Adipose tissue (tissue), 3 donors: ENCODE data around the gene ADCY4. TPM values are rescaled to one million over a fixed set of nuclear protein-coding genes. Genes with fewer than 3 reads are reported as not detected.

Source experiments
- H3K27ac ChIP-seq: one replicate; pipeline ENCODE4 v1.5.1; 2013; ENCODE audit warnings: low read depth, low read length
- WGBS, 3 donors: extraction: QIAGEN DNeasy Blood & Tissue Kit; methylation state at CpG; one replicate each; pipeline ENCODE4 v1.1.7; 2013; 5-methylcytosine and 5-hydroxymethylcytosine counted together
- polyA plus RNA-seq, 3 donors: library from polyadenylated mRNA; stranded (reverse); fragments of 200-250 nt; gene quantifications; one replicate each; pipeline ENCODE4 v1.2.3, GENCODE V29; 2013
- donor health status: healthy with polysubstance abuse.
- donor health status: Bipolar disorder and iron deficiency.
- donor health status: healthy.

Gene ADCY4
- polyA plus RNA-seq, 3 donors = 8.7 to 107 (median 56.4) TPM

- 6 to 24% (median 18%) methylated on average over 3 of the region's 3 CpGs for WGBS, 3 donors
- no peak overlapping the region for H3K27ac ChIP-seq
These were observed 63.0 kb downstream of the ADCY4 start for GRCh38 chr14:24271834-24272263.

GRCh38 chr14:24271134-24271833 is 63.6 kb downstream of the ADCY4 start, which contains the start of gene RABGGTA:
TSS of gene RABGGTA (minus strand) at chr14:24271597. CDS start at chr14:24271115, 482 bp downstream.
- 0 to 1% (median 1%) methylated on average over 58 to 61 of the region's 61 CpGs for WGBS, 3 donors
- peak within 1 kb of the TSS; percentile 31 for H3K27ac ChIP-seq

GRCh38 chr14:24270537-24271133 is 64.2 kb downstream of the ADCY4 start:
- H3K27ac ChIP-seq = no peak overlapping the region
- 13 to 19% (median 15%) methylated on average over 13 of the region's 13 CpGs for WGBS, 3 donors

GRCh38 chr14:24269910-24270536 is 64.8 kb downstream of the ADCY4 start:
- 94 to 97% (median 95%) methylated on average over 12 to 14 of the region's 14 CpGs for WGBS, 3 donors
- H3K27ac ChIP-seq = no peak overlapping the region

GRCh38 chr14:24269368-24269767 is 65.5 kb downstream of the ADCY4 start:
- WGBS, 3 donors = 94 to 95% (median 95%) methylated on average over 8 of the region's 8 CpGs
- H3K27ac ChIP-seq = no peak overlapping the region

Other genes with a start within 250 kb of the ADCY4 start
- gene PCK2, start 240.8 kb downstream of the ADCY4 start, polyA plus RNA-seq = 10 to 100 TPM; 22.0 to 75.5 (median 29.5) TPM
- 10 to 100 TPM; 27.7 to 65.1 (median 35.6) TPM for gene DCAF11, start 220.3 kb downstream of the ADCY4 start, polyA plus RNA-seq
- 1 to 10 TPM; 1.5 to 1.7 (median 1.6) TPM for gene NRL, start 220.1 kb downstream of the ADCY4 start, polyA plus RNA-seq
- gene FITM1, start 204.4 kb downstream of the ADCY4 start, polyA plus RNA-seq = 1 to 10 TPM in 1 of 3 donors, under 1 TPM in 1, not detected in 1; 0.61 to 4.6 TPM
- gene PSME1, start 198.9 kb downstream of the ADCY4 start, polyA plus RNA-seq = 100 to 1,000 TPM in 2 of 3 donors, 10 to 100 TPM in 1; 98.0 to 228 (median 151) TPM
- gene EMC9, start 193.5 kb downstream of the ADCY4 start, polyA plus RNA-seq = 10 to 100 TPM; 16.3 to 17.3 (median 17.2) TPM
- gene PSME2, start 188.5 kb downstream of the ADCY4 start, polyA plus RNA-seq = 100 to 1,000 TPM in 2 of 3 donors, 10 to 100 TPM in 1; 73.7 to 193 (median 107) TPM
- 10 to 100 TPM; 36.9 to 49.6 (median 39.3) TPM for gene RNF31, start 187.6 kb downstream of the ADCY4 start, polyA plus RNA-seq
- 10 to 100 TPM; 36.3 to 79.1 (median 42.5) TPM for gene IRF9, start 173.8 kb downstream of the ADCY4 start, polyA plus RNA-seq
- gene REC8, start 163.0 kb downstream of the ADCY4 start, polyA plus RNA-seq = 10 to 100 TPM in 1 of 3 donors, 1 to 10 TPM in 2; 3.9 to 19.8 (median 9.4) TPM
- 10 to 100 TPM; 11.7 to 36.1 (median 26.7) TPM for gene IPO4, start 146.3 kb downstream of the ADCY4 start, polyA plus RNA-seq
- gene TM9SF1, start 139.6 kb downstream of the ADCY4 start, polyA plus RNA-seq = 10 to 100 TPM; 13.6 to 44.0 (median 37.7) TPM
- under 1 TPM in 2 of 3 donors, not detected in 1; 0.05 to 0.06 TPM for gene TSSK4, start 129.4 kb downstream of the ADCY4 start, polyA plus RNA-seq
- gene CHMP4A, start 121.6 kb downstream of the ADCY4 start, polyA plus RNA-seq = 100 to 1,000 TPM in 1 of 3 donors, 10 to 100 TPM in 2; 59.6 to 108 (median 85.4) TPM
- gene MDP1, start 119.0 kb downstream of the ADCY4 start, polyA plus RNA-seq = 10 to 100 TPM; 17.7 to 47.6 (median 21.9) TPM
- gene NEDD8, start 102.7 kb downstream of the ADCY4 start, polyA plus RNA-seq = 100 to 1,000 TPM in 2 of 3 donors, 10 to 100 TPM in 1; 82.9 to 296 (median 245) TPM
- gene GMPR2, start 102.1 kb downstream of the ADCY4 start, polyA plus RNA-seq = 10 to 100 TPM; 37.3 to 52.7 (median 52.0) TPM
- gene TINF2, start 92.4 kb downstream of the ADCY4 start, polyA plus RNA-seq = 10 to 100 TPM; 35.3 to 58.9 (median 49.3) TPM
- gene TGM1, start 71.9 kb downstream of the ADCY4 start, polyA plus RNA-seq = 1 to 10 TPM; 2.5 to 4.6 (median 3.3) TPM
- 10 to 100 TPM; 20.7 to 27.0 (median 23.0) TPM for gene RABGGTA, start 63.5 kb downstream of the ADCY4 start, polyA plus RNA-seq
- 10 to 100 TPM; 11.3 to 26.4 (median 14.8) TPM for gene DHRS1, start 35.3 kb downstream of the ADCY4 start, polyA plus RNA-seq
- 10 to 100 TPM in 2 of 3 donors, 1 to 10 TPM in 1; 6.8 to 11.6 (median 11.0) TPM for gene NOP9, start 35.2 kb downstream of the ADCY4 start, polyA plus RNA-seq
- 10 to 100 TPM; 10.3 to 18.0 (median 10.6) TPM for gene CIDEB, start 27.1 kb downstream of the ADCY4 start, polyA plus RNA-seq
- 1 to 10 TPM in 2 of 3 donors, under 1 TPM in 1; 0.79 to 5.9 (median 2.6) TPM for gene LTB4R2, start 24.9 kb downstream of the ADCY4 start, polyA plus RNA-seq
- 10 to 100 TPM in 1 of 3 donors, 1 to 10 TPM in 2; 5.1 to 13.3 (median 6.2) TPM for gene LTB4R, start 23.6 kb downstream of the ADCY4 start, polyA plus RNA-seq
- 10 to 100 TPM in 1 of 3 donors, 1 to 10 TPM in 2; 7.2 to 15.0 (median 8.4) TPM for gene RIPK3, start 4.9 kb upstream of the ADCY4 start, polyA plus RNA-seq
- gene NFATC4, start 33.1 kb upstream of the ADCY4 start, polyA plus RNA-seq = 100 to 1,000 TPM in 1 of 3 donors, 10 to 100 TPM in 2; 12.2 to 166 (median 39.6) TPM
- 1 to 10 TPM; 2.7 to 7.6 (median 3.8) TPM for gene NYNRIN, start 63.9 kb upstream of the ADCY4 start, polyA plus RNA-seq
- 1 to 10 TPM in 2 of 3 donors, under 1 TPM in 1; 0.89 to 4.3 (median 3.0) TPM for gene CBLN3, start 94.6 kb upstream of the ADCY4 start, polyA plus RNA-seq
- gene KHNYN, start 94.9 kb upstream of the ADCY4 start, polyA plus RNA-seq = 10 to 100 TPM; 17.9 to 29.2 (median 24.5) TPM
- gene SDR39U1, start 107.7 kb upstream of the ADCY4 start, polyA plus RNA-seq = 10 to 100 TPM; 41.0 to 59.4 (median 48.7) TPM
- 1 to 10 TPM in 1 of 3 donors, under 1 TPM in 2; 0.13 to 2.1 (median 0.90) TPM for gene CMA1, start 173.2 kb upstream of the ADCY4 start, polyA plus RNA-seq
- gene CTSG, start 241.2 kb upstream of the ADCY4 start, polyA plus RNA-seq = 1 to 10 TPM in 2 of 3 donors, under 1 TPM in 1; 0.26 to 3.3 (median 2.1) TPM